RWPE1 (cell line): Measurements from ENCODE around the gene TTC39A.

Source experiments
- CTCF ChIA-PET: fragments of 350-600 bp; sonication (Branson Sonifier 250); formaldehyde crosslinking; extraction: SDS; loops from one replicate; lab custom pipeline; 2021; lab: Yijun Ruan, JAX
- POLR2A ChIA-PET: fragments of 400-600 bp; formaldehyde crosslinking; extraction: SDS; loops from one replicate; lab custom pipeline; 2020; ENCODE audit warnings: antibody characterized with exemption; ENCODE audit not compliant: low non-redundant PET; lab: Yijun Ruan, JAX
- DNase-seq: peaks from one replicate; pipeline ENCODE4 v3.0.0; 2012; ENCODE audit warnings: low spot score
- H3K27ac ChIP-seq: fragments of 450-650 bp; 2 replicates; pipeline ENCODE4 v1.5.1; 2017
- TF ChIP-seq, protein P1 (sequence below): fragments of 450-650 bp; conservative IDR thresholded peaks from 2 replicates; pipeline ENCODE4 v1.5.1; 2017; ENCODE audit warnings: low read depth, mild to moderate bottlenecking

The TTC39A gene

DNA sequence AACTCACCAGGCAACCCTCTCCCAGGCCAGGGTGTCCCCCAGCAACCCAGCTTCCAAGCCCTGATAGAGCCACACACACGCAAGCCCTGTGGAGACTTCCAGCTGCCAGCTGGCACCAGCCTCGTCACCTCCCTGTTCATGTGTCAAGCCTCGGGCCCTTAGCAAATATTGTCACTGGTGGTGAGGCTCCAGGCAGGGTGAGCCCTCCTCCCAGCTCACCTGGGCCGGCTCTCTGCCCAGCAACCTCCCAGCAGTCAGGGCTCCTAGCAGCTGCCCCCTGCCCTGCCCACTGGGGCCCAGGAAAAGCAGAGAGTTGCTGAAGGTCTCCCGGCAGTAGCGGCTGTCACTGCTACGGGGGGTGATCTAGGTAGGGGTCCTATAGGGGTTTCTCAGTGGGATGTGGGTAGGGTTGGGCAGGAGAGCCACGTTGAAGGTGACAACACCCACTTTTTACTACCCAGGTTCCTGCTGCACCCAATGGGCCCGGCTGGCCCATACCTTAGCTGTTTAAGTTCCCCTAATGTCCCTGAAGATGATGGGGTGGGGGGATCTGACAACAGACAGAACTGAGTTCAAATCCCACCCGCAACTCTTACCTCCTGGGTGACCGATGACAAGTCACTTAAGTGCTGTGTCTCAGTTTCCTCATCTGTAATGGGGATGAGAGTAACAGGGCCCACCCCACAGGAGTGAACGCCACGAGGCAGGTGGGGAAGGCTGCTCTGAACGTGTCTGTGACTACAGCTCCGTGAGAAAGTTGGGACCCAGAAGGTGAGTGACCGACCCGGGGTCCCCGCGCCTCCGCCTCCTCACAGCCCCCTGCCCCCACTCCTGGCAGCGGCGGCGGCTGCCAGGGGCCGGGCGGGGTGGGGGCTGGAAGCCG is 678 bp downstream of the TTC39A start:
- CTCF ChIA-PET = interaction anchor here (0.6 to 1.1 kb wide), 3 partner anchors 12 to 408 kb away, joined by 3 read pairs; no protein-coding TSS in a partner anchor
- TF ChIP-seq, protein P1, sequence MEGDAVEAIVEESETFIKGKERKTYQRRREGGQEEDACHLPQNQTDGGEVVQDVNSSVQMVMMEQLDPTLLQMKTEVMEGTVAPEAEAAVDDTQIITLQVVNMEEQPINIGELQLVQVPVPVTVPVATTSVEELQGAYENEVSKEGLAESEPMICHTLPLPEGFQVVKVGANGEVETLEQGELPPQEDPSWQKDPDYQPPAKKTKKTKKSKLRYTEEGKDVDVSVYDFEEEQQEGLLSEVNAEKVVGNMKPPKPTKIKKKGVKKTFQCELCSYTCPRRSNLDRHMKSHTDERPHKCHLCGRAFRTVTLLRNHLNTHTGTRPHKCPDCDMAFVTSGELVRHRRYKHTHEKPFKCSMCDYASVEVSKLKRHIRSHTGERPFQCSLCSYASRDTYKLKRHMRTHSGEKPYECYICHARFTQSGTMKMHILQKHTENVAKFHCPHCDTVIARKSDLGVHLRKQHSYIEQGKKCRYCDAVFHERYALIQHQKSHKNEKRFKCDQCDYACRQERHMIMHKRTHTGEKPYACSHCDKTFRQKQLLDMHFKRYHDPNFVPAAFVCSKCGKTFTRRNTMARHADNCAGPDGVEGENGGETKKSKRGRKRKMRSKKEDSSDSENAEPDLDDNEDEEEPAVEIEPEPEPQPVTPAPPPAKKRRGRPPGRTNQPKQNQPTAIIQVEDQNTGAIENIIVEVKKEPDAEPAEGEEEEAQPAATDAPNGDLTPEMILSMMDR = no peak
- H3K27ac ChIP-seq = no peak overlapping the region
- POLR2A ChIA-PET = no interaction called here
- no peak for DNase-seq

DNA sequence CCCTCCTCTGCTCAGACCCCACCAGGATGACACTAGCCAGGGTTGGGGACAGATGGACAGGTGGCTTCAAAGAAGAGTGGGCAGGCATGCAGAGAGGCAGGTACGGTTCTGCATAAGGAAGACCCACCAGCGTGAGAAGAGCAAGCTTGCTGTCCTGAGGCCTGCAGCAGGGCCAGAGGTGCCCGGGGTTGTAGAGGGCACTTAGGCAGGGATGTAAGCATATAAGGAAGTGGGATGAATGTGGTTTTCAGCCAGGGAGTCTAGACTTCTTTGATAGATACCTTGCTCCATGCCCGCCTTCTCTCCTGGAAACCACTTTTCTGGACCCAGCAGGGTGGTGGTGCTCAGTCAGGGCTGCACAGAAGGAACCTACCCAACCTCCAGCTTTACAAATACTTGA is 1.4 kb downstream of the TTC39A start:
- no peak overlapping the region for H3K27ac ChIP-seq
- TF ChIP-seq, protein P1 = no peak
- no peak for DNase-seq
- CTCF ChIA-PET = interaction anchor here (0.6 to 1.1 kb wide), 3 partner anchors 11 to 67 kb away, joined by 3 to 6 read pairs (median 3); no protein-coding TSS in a partner anchor
- POLR2A ChIA-PET = no interaction called here

DNA sequence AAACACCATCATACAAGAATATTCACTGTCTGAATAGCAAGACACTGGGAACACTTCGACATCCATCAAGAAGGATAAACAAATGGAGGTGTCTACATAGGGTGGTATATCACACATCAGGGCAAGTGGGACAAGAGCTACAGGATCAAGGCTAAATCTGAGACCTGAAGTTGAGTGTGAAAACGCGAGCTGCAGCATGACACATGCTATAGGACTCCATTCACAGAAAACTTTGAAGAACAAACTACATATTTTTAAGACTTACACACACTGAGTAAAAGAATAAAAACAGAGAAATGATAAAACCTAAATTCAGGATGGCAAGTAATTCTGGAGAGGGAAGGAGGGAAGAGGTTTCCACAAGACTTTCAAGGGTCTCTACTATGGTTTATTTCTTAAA is 2.1 kb downstream of the TTC39A start:
- TF ChIP-seq, protein P1 = no peak
- ChIA-PET CTCF (interaction anchor here (0.6 kb wide), 1 partner anchor 50 kb away, joined by 4 read pairs; no protein-coding TSS in a partner anchor), POLR2A (no interaction called here)
- no peak overlapping the region for H3K27ac ChIP-seq
- no peak for DNase-seq

DNA sequence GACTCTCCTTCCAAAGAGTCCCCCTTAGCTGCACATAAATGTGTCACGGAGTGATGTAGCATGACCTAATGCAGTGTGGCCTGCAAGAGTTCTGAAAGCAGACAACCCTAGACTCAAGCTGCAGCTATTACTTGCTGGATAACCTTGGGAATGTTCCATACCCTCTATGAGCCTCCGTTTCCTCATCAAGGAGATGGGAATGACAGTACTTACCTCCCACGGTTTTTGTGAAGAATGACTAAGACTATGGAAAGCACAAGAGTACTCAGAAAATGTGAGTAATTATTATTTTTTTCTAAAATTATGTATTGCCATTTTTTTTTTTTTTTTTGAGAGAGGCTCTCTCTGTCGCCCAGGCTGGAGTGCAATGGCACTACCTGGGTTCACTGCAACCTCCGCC is 3.0 kb downstream of the TTC39A start:
- TF ChIP-seq, protein P1 = no peak
- ChIA-PET POLR2A (no interaction called here), CTCF (interaction anchor here (0.6 to 0.7 kb wide), 2 partner anchors 9 to 34 kb away, joined by 3 to 5 read pairs; no protein-coding TSS in a partner anchor)
- no peak for DNase-seq
- H3K27ac ChIP-seq = no peak overlapping the region

DNA sequence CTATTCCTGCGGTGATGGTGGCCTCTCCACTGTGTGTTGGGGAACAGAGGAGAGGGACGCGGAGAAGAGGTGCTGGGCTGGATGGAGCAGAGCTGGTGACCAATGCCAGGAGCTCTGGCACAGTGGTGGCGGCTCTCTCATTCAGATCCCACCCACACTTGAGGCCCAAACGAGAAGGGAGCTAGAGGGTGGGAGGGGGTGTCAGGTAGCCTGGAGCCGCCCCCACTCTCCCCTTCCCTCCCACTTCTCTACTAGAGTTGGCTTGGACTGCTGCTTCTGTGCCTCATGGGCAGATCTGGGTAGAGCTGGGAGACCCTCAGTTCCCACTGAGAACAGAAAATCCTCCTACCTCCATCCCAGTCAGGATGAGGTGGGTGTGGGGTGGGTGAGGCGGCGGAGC is 3.5 kb downstream of the TTC39A start:
- DNase-seq = no peak
- no peak overlapping the region for H3K27ac ChIP-seq
- ChIA-PET CTCF (interaction anchor here (0.7 kb wide), 1 partner anchor 35 kb away, joined by 3 read pairs; no protein-coding TSS in a partner anchor), POLR2A (no interaction called here)
- TF ChIP-seq, protein P1 = no peak

DNA sequence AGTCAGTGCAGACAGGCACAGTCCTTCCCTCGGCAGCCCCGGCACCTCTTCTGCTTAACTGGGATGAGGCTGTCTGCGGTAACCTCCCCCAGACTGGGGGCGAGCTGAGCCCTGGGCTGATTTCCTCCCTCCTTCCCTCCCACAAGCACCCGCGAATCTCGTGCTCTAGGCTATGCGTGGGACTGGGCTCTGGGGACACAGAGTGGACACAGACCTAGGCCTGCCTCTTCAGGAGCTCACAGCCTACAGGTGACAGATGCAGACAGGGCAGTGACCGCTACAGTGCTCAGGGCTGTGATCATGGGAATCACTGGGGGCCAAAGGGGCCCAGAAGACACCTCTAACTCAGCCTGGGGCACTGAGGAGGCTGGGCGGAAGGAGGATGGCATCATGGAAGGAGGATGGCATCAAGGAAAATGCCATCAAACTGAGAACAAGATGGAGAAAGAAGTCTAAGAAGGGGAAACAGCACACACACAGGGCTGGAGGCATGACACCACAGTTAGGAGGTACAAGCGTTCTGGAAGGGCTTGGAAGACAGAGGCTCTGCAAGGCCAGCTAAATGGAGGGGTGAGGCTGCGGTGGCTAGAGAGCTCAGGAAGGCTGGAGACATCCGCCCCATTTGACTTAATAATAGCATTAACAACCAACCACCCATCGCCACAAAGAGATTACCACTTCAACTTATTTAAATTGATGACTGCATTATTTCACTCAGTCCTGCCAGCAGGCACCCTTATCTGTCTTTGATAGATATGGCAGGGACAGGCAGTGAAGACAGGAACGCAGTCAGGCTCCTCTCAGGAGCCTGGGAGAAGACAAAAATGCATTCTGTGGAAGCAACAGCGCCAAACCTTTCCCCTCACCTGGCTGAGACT is 4.2 kb downstream of the TTC39A start:
- POLR2A ChIA-PET = no interaction called here
- TF ChIP-seq, protein P1 = no peak
- CTCF ChIA-PET = interaction anchor here (0.8 kb wide), 1 partner anchor 11 kb away, joined by 3 read pairs; no protein-coding TSS in a partner anchor
- DNase-seq = no peak
- no peak overlapping the region for H3K27ac ChIP-seq
